ENCODE results near the gene MAN2C1. TPM values are rescaled to one million over a fixed set of nuclear protein-coding genes. Genes with fewer than 3 reads are reported as not detected.
"Not testable (repeated sequence)": the region's sequence is repeated elsewhere in the genome, so short reads cannot be mapped to it uniquely, and the experiment has no call there.

MAN2C1 gene
- polyA plus RNA-seq, 3 donors: 32.9 to 453 (median 42.9) TPM

DNA sequence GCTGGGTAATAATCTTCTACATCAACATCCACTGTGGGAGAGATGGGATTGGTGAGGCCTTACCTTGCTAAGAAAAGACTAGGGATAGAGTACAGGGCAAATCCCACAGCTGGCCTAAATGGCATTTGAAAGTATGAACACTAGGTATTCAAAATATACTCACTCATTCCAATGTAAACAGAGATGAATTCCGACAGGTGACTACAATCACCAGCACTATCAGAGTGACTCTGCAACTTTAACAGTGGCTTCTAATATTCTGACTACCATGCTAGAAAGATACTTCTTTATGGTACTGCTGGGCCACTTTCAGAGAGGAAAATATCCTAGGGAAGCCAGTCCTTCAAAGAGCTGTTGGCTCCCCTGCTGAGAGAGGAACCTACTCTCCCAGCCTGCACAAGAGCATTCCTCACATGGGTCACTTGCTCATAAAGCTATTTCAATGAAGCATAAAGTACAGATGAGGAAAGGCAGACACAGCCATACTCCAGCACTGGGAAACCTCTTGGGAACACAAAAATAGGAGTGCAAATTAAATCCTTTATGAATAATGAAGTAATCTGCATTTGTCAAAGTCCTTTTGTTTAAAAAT lies 21.5 kb upstream of the MAN2C1 start:
- no peak for DNase-seq
- Histone ChIP-seq H2AFZ (ENCODE audit: insufficient read depth, low read depth, low read length, poor library complexity, severe bottlenecking) (no peak overlapping the region), H3K4me3 (replicated peaks in 1 of 3; ENCODE audit: low read depth in 2 of 3, low read length in 3 of 3) (no peak overlapping the region), H3K27me3 (ENCODE audit: control insufficient read depth in 2 of 2, insufficient read depth in 2 of 2, low read length in 2 of 2) (no peaks in the 10 kb centered on the region), H4K20me1 (ENCODE audit: insufficient read depth, low read length) (peaks cover 8% of the 10 kb centered on the region), H3K36me3 (replicated peaks in 1 of 2; ENCODE audit: control insufficient read depth in 1 of 2, insufficient read depth in 2 of 2, low read length in 2 of 2) (peaks cover 96 to 100% of the 10 kb centered on the region in 2 donors), H3K9me3 (replicated peaks in 1 of 2; ENCODE audit: control insufficient read depth in 1 of 2, insufficient read depth in 1 of 2, low read length in 2 of 2) (no peaks in the 10 kb centered on the region), H3K79me2 (ENCODE audit: insufficient read depth, low read length) (no peaks in the 10 kb centered on the region), H3K9ac (ENCODE audit: insufficient read depth, low read length, poor library complexity, severe bottlenecking) (no peak overlapping the region), H3K4me2 (replicated peaks; ENCODE audit: extremely low read depth, low read length, poor library complexity, severe bottlenecking) (no peak overlapping the region), H3K4me1 (ENCODE audit: control insufficient read depth in 1 of 2, insufficient read depth in 2 of 2, low read length in 2 of 2) (no peaks in the 10 kb centered on the region), H3K27ac (ENCODE audit: low read depth in 1 of 2, low read length in 2 of 2) (no peak overlapping the region)
- no peak overlapping the region for H3K27ac Mint-ChIP-seq
- intact Hi-C loops (cut with micrococcal nuclease): no loop called here
- WGBS (ENCODE audit: insufficient coverage): 83% methylated on average over 1 of the region's 1 CpG
- no peaks in the 10 kb centered on the region for H3K27me3 Mint-ChIP-seq (ENCODE audit: low read depth in 3 of 3)
- TF ChIP-seq, protein P1, sequence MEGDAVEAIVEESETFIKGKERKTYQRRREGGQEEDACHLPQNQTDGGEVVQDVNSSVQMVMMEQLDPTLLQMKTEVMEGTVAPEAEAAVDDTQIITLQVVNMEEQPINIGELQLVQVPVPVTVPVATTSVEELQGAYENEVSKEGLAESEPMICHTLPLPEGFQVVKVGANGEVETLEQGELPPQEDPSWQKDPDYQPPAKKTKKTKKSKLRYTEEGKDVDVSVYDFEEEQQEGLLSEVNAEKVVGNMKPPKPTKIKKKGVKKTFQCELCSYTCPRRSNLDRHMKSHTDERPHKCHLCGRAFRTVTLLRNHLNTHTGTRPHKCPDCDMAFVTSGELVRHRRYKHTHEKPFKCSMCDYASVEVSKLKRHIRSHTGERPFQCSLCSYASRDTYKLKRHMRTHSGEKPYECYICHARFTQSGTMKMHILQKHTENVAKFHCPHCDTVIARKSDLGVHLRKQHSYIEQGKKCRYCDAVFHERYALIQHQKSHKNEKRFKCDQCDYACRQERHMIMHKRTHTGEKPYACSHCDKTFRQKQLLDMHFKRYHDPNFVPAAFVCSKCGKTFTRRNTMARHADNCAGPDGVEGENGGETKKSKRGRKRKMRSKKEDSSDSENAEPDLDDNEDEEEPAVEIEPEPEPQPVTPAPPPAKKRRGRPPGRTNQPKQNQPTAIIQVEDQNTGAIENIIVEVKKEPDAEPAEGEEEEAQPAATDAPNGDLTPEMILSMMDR (IDR thresholded peaks at IDR 0.05): no peak
- H3K4me3 Mint-ChIP-seq: no peak overlapping the region
- no peaks in the 10 kb centered on the region for H3K9me3 Mint-ChIP-seq
- H3K36me3 Mint-ChIP-seq: peaks cover 87 to 98% of the 10 kb centered on the region in 2 donors
- H3K4me1 Mint-ChIP-seq: no peaks in the 10 kb centered on the region

DNA sequence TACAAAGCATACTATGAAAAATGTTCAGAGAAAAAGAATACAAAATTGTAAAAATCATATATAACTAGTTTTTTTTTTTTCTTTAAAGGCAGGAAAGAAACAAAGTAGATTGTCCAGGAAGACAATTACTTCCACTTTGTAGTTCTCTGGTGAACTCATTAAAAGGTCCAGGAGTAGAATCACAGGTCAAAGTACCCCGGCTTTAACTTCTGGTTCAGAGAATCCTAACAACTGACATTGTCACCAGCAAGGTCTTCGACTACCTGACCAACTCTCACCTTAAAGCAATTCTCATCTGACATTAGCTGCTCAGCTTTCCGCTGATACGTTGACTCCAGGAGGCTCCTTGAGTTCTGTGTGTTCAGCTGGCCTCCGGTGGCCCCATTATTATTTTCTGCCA lies 15.6 kb upstream of the MAN2C1 start:
- WGBS (ENCODE audit: insufficient coverage): 100% methylated on average over 4 of the region's 5 CpGs
- H3K4me1 Mint-ChIP-seq; H3K4me1 ChIP-seq (ENCODE audit: control insufficient read depth in 1 of 2, insufficient read depth in 2 of 2, low read length in 2 of 2); H3K4me3 Mint-ChIP-seq; H3K4me3 ChIP-seq (replicated peaks in 1 of 3; ENCODE audit: low read depth in 2 of 3, low read length in 3 of 3); intact Hi-C loops (cut with micrococcal nuclease); H3K9me3 ChIP-seq (replicated peaks in 1 of 2; ENCODE audit: control insufficient read depth in 1 of 2, insufficient read depth in 1 of 2, low read length in 2 of 2); DNase-seq; H3K9me3 Mint-ChIP-seq; H3K27me3 ChIP-seq (ENCODE audit: control insufficient read depth in 2 of 2, insufficient read depth in 2 of 2, low read length in 2 of 2); H2AFZ ChIP-seq (ENCODE audit: insufficient read depth, low read depth, low read length, poor library complexity, severe bottlenecking); H3K79me2 ChIP-seq (ENCODE audit: insufficient read depth, low read length); H3K9ac ChIP-seq (ENCODE audit: insufficient read depth, low read length, poor library complexity, severe bottlenecking); H3K4me2 ChIP-seq (replicated peaks; ENCODE audit: extremely low read depth, low read length, poor library complexity, severe bottlenecking); H3K27me3 Mint-ChIP-seq (ENCODE audit: low read depth in 3 of 3); H3K27ac ChIP-seq (ENCODE audit: low read depth in 1 of 2, low read length in 2 of 2); H4K20me1 ChIP-seq (ENCODE audit: insufficient read depth, low read length): not testable (repeated sequence)
- peak overlapping the region in 1 of 7 donors; percentile 15 for H3K27ac Mint-ChIP-seq
- peaks cover 81 to 99% of the 10 kb centered on the region in 2 donors for H3K36me3 ChIP-seq (replicated peaks in 1 of 2; ENCODE audit: control insufficient read depth in 1 of 2, insufficient read depth in 2 of 2, low read length in 2 of 2)
- peaks cover 83 to 92% of the 10 kb centered on the region in 2 donors for H3K36me3 Mint-ChIP-seq

All from CD14-positive monocyte (primary cell).